Spleen (tissue), 7 donors: ENCODE results near the gene SHANK1.

ENCODE experiments used
- CTCF ChIP-seq, 11 experiments: fragments of 200-600 bp in 7 of 11; fragments of 450-650 bp in 4 of 11; sonication (generic) in 4 of 11; IDR thresholded peaks in 8 of 11; conservative IDR thresholded peaks in 3 of 11; 1 replicate in 7 of 11; 2 replicates in 4 of 11; pipeline versions ENCODE4 v1.4.0 to v1.8.0; 2016 to 2021; ENCODE audit warnings: antibody characterized with exemption in 11 of 11, inconsistent platforms in 4 of 11, mild to moderate bottlenecking in 1 of 11
- POLR2A ChIP-seq, 3 donors: fragments of 450-650 bp; IDR thresholded peaks; one replicate each; pipeline ENCODE4 v1.5.1; 2017; ENCODE audit warnings: antibody characterized with exemption in 3 of 3, mild to moderate bottlenecking in 1 of 3
- POLR2AphosphoS5 ChIP-seq, 3 donors: sonication (generic); formaldehyde crosslinking; IDR thresholded peaks; one replicate each; pipeline ENCODE4 v1.5.1; 2017; ENCODE audit warnings: antibody characterized with exemption in 3 of 3
- donor health status: DM: no; HTN: no; CAD: no; lungs with moderate emphysema.
- donor health status: DM: no; HTN: no; CAD: no.
- donor health status: DM: no; HTN: no; CAD: no.

- TF ChIP-seq CTCF (IDR thresholded peaks at IDR 0.05 in 8 of 11, conservative IDR thresholded peaks at IDR 0.05 in 3 of 11) (no peak), POLR2AphosphoS5 (IDR thresholded peaks at IDR 0.05) (no peak), POLR2A (IDR thresholded peaks at IDR 0.05) (no peak)
These were observed 75.2 kb downstream of the SHANK1 start for GRCh38 chr19:50644315-50644915.
